Keratinocyte (primary cell): ENCODE data around the gene FHL3. TPM values are rescaled to one million over a fixed set of nuclear protein-coding genes. Genes with fewer than 3 reads are reported as not detected.

Experiments
- DNase-seq: peaks from one replicate; pipeline ENCODE4 v3.0.0-alpha.2; 2011; ENCODE audit warnings: low read depth, missing footprints, low spot score
- FAIRE-seq: peaks from 2 replicates; lab custom pipeline; 2011; peaks lifted over from hg19 to GRCh38; lab: Jason Lieb, UNC
- H2AFZ ChIP-seq: 2 replicates; pipeline ENCODE4 v1.6.0; 2012; ENCODE audit warnings: low read length, control low read depth, inconsistent platforms; ENCODE audit not compliant: control insufficient read depth
- H3K27ac ChIP-seq: 2 replicates; pipeline ENCODE4 v1.5.1; 2011; ENCODE audit warnings: low read length; ENCODE audit not compliant: control insufficient read depth, insufficient read depth
- H3K27me3 ChIP-seq: 3 replicates; pipeline ENCODE4 v1.6.0; 2011; ENCODE audit warnings: low read length; ENCODE audit not compliant: control insufficient read depth, insufficient read depth; ENCODE audit errors: extremely low read depth
- H3K36me3 ChIP-seq, 2 experiments: 2 replicates in 1 of 2; 3 replicates in 1 of 2; pipeline ENCODE4 v1.5.1; 2011; ENCODE audit warnings: low read length in 2 of 2, mild to moderate bottlenecking in 1 of 2; ENCODE audit not compliant: control insufficient read depth in 2 of 2, insufficient read depth in 2 of 2; ENCODE audit errors: extremely low read depth in 1 of 2
- H3K4me1 ChIP-seq: 3 replicates; pipeline ENCODE4 v1.5.1; 2011; ENCODE audit warnings: low read length; ENCODE audit not compliant: control insufficient read depth, insufficient read depth; ENCODE audit errors: extremely low read depth
- H3K4me2 ChIP-seq: 3 replicates; pipeline ENCODE4 v1.6.0; 2011; ENCODE audit warnings: low read depth, low read length; ENCODE audit not compliant: control insufficient read depth, insufficient read depth; ENCODE audit errors: extremely low read depth
- H3K4me3 ChIP-seq, 3 experiments: fragments of 200-600 bp in 1 of 3; sonication (generic) in 1 of 3; 2 replicates in 2 of 3; 3 replicates in 1 of 3; pipeline ENCODE4 v1.5.1; 2011 to 2016; ENCODE audit warnings: low read length in 3 of 3, mild to moderate bottlenecking in 3 of 3, control low read depth in 2 of 3, inconsistent platforms in 1 of 3, low read depth in 1 of 3, mixed read lengths in 1 of 3, mixed run types in 1 of 3, moderate library complexity in 1 of 3; ENCODE audit not compliant: control insufficient read depth in 2 of 3, insufficient read depth in 2 of 3; ENCODE audit errors: extremely low read depth in 1 of 3
- H3K79me2 ChIP-seq: 2 replicates; pipeline ENCODE4 v1.6.0; 2012; ENCODE audit warnings: low read length; ENCODE audit not compliant: control insufficient read depth, insufficient read depth
- H3K9ac ChIP-seq: 3 replicates; pipeline ENCODE4 v1.6.0; 2011; ENCODE audit warnings: low read length; ENCODE audit not compliant: control insufficient read depth, insufficient read depth; ENCODE audit errors: extremely low read depth
- H3K9me1 ChIP-seq: 3 replicates; pipeline ENCODE4 v1.6.0; 2011; ENCODE audit warnings: low read length; ENCODE audit not compliant: control insufficient read depth, insufficient read depth; ENCODE audit errors: extremely low read depth
- H3K9me3 ChIP-seq: 2 replicates; pipeline ENCODE4 v1.5.1; 2012; ENCODE audit warnings: low read depth, low read length; ENCODE audit not compliant: control insufficient read depth
- H4K20me1 ChIP-seq: 3 replicates; pipeline ENCODE4 v1.6.0; 2011; ENCODE audit warnings: low read length; ENCODE audit not compliant: control insufficient read depth, insufficient read depth; ENCODE audit errors: extremely low read depth
- EZH2 ChIP-seq: IDR thresholded peaks from one replicate; pipeline ENCODE4 v1.6.1; 2012; ENCODE audit warnings: inconsistent platforms, mild to moderate bottlenecking, low read length, moderate library complexity
- dilution Hi-C: fragments of 300-500 bp; cut with MboI; formaldehyde crosslinking; loops from one replicate; pipeline ENCODE4 v1.7.0; 2020; ENCODE audit warnings: low sequenced_read_pairs; ENCODE audit not compliant: extremely low pct_ligation_motif_present
- polyA plus RNA-seq, 5 experiments: library from polyadenylated mRNA; depleted of rRNA in 3 of 5; stranded (reverse) in 3 of 5; stranded (forward) in 1 of 5; unstranded in 1 of 5; fragments of >200 nt; gene quantifications; 1 replicate in 1 of 5; 2 replicates in 3 of 5; 3 replicates in 1 of 5; pipeline versions ENCODE4 v1.2.1 to v1.2.3, GENCODE V29; 2011 to 2012; ENCODE audit warnings: missing spikeins in 2 of 5, low read depth in 1 of 5, low replicate concordance in 1 of 5
- TF ChIP-seq, protein P1 (sequence below), 3 experiments: IDR thresholded peaks in 1 of 3; conservative IDR thresholded peaks in 1 of 3; optimal IDR thresholded peaks in 1 of 3; 2 replicates in 2 of 3; 3 replicates in 1 of 3; pipeline versions ENCODE3 to v1.5.1; 2011; ENCODE audit warnings: low read length in 3 of 3, mild to moderate bottlenecking in 3 of 3, moderate library complexity in 2 of 3, control low read depth in 1 of 3, inconsistent platforms in 1 of 3; ENCODE audit not compliant: insufficient read depth in 2 of 3; ENCODE audit errors: extremely low read depth in 1 of 3

Gene FHL3
- polyA plus RNA-seq, 1 donor (not counting 4 experiments of a cell fraction or from before 2014, with no cell fraction given): 5.1 TPM

DNA sequence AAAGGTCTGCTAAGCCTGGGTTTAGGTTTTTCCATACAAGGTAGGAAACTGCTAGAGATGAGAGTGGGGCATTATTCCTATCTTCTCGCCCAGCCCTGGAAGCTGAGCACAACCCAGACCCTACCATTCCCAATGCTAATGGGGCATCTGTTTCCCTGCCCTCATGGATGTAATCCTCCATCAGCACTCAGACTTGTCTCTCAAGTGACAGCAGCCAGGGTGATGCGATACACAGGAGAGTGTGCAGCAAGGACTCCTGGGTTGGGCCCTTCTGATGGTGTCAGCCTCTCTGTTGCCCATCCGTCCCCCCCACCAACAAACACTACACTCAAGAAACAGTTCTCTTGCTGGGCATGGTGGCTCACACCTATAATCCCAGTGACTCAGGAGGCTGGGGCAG lies 52.6 kb downstream of the FHL3 start:
- no peaks in the 10 kb centered on the region for H3K9me1 ChIP-seq
- no peaks in the 10 kb centered on the region for H3K9me3 ChIP-seq
- DNase-seq (no peak), FAIRE-seq (no peak)
- H3K27ac ChIP-seq: no peak overlapping the region
- no peaks in the 10 kb centered on the region for H3K4me1 ChIP-seq
- dilution Hi-C loops: no loop called here
- no peak overlapping the region for H3K4me2 ChIP-seq
- no peaks in the 10 kb centered on the region for H3K79me2 ChIP-seq
- H3K36me3 ChIP-seq: peaks cover 3 to 6% of the 10 kb centered on the region in 2 experiments
- H3K27me3 ChIP-seq: no peaks in the 10 kb centered on the region
- H4K20me1 ChIP-seq: no peaks in the 10 kb centered on the region
- H3K9ac ChIP-seq: no peak overlapping the region
- no peak overlapping the region for H2AFZ ChIP-seq
- no peak for TF ChIP-seq EZH2
- TF ChIP-seq, protein P1, sequence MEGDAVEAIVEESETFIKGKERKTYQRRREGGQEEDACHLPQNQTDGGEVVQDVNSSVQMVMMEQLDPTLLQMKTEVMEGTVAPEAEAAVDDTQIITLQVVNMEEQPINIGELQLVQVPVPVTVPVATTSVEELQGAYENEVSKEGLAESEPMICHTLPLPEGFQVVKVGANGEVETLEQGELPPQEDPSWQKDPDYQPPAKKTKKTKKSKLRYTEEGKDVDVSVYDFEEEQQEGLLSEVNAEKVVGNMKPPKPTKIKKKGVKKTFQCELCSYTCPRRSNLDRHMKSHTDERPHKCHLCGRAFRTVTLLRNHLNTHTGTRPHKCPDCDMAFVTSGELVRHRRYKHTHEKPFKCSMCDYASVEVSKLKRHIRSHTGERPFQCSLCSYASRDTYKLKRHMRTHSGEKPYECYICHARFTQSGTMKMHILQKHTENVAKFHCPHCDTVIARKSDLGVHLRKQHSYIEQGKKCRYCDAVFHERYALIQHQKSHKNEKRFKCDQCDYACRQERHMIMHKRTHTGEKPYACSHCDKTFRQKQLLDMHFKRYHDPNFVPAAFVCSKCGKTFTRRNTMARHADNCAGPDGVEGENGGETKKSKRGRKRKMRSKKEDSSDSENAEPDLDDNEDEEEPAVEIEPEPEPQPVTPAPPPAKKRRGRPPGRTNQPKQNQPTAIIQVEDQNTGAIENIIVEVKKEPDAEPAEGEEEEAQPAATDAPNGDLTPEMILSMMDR (optimal IDR thresholded peaks at IDR 0.05 in 1 of 3, IDR thresholded peaks at IDR 0.05 in 1 of 3, conservative IDR thresholded peaks at IDR 0.05 in 1 of 3; ENCODE audit: extremely low read depth in 1 of 3, insufficient read depth in 2 of 3, low read length in 3 of 3): no peak
- no peak overlapping the region for H3K4me3 ChIP-seq

DNA sequence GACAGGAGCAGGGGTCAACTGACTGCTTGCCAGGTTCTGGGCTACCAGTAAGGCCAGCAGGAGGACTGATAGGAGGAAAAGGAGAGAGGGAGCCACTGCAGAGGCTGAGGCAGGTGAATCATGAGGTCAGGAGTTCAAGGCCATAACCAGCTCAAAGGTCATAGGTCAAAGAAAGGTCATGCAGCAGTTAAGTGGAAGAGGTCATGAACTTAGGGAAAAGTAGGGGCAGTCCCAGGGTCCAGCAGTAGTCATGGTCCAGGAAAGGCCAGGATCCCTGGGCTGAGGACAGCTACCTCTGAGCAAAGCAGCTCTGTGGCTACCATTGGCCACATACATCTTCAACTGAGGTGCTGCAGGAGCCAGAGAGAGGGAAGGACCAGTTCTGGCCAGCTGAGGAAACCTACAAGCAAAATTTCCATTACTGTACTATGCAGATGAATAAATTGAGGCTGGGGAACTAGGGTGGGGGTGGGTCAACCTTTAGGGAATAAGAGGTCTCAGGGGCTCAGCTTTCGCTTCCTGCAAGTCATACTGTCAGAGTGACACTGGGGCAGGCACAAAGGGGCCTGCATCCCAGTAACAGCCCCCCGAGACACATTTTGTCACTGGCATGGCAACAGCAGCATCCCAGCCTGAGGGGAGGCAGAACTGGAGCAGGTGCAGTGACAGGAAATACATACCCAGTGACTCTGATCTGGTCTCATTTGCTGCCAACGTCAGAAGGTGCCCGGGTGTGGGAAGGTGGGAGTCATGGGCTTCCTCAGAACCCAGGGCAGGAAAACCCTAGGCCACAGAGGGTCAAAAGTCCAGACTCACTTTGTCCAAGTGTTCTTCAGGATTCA lies 53.3 kb downstream of the FHL3 start:
- no peak overlapping the region for H3K27ac ChIP-seq
- H3K9me3 ChIP-seq: no peaks in the 10 kb centered on the region
- FAIRE-seq: no peak
- no peak for DNase-seq
- H3K36me3 ChIP-seq: peaks cover 0 to 1% of the 10 kb centered on the region in 2 experiments
- no peaks in the 10 kb centered on the region for H3K9me1 ChIP-seq
- dilution Hi-C loops: no loop called here
- H2AFZ ChIP-seq: no peak overlapping the region
- H3K9ac ChIP-seq: no peak overlapping the region
- H3K4me1 ChIP-seq: no peaks in the 10 kb centered on the region
- TF ChIP-seq, protein P1 (optimal IDR thresholded peaks at IDR 0.05 in 1 of 3, IDR thresholded peaks at IDR 0.05 in 1 of 3, conservative IDR thresholded peaks at IDR 0.05 in 1 of 3; ENCODE audit: extremely low read depth in 1 of 3, insufficient read depth in 2 of 3, low read length in 3 of 3): no peak
- TF ChIP-seq EZH2: no peak
- no peaks in the 10 kb centered on the region for H4K20me1 ChIP-seq
- H3K4me2 ChIP-seq: no peak overlapping the region
- H3K4me3 ChIP-seq: no peak overlapping the region
- no peaks in the 10 kb centered on the region for H3K27me3 ChIP-seq
- H3K79me2 ChIP-seq: no peaks in the 10 kb centered on the region
